Suprapubic skin (tissue), 4 donors: ENCODE measurements around the gene PODN. TPM values are rescaled to one million over a fixed set of nuclear protein-coding genes. Genes with fewer than 3 reads are reported as not detected.

ENCODE experiments used
- DNase-seq, 2 donors: peaks; one replicate each; pipeline ENCODE4 v3.0.0-alpha.2; 2019; ENCODE audit warnings: low spot score in 2 of 2
- H3K27ac ChIP-seq: fragments of 200-600 bp; sonication (generic); one replicate; pipeline ENCODE4 v1.5.1; 2019
- H3K27me3 ChIP-seq: fragments of 200-600 bp; sonication (generic); one replicate; pipeline ENCODE4 v1.5.1; 2019
- H3K36me3 ChIP-seq: fragments of 200-600 bp; sonication (generic); one replicate; pipeline ENCODE4 v1.5.1; 2019
- H3K4me1 ChIP-seq: fragments of 200-600 bp; sonication (generic); one replicate; pipeline ENCODE4 v1.5.1; 2019
- H3K4me3 ChIP-seq: fragments of 200-600 bp; sonication (generic); one replicate; pipeline ENCODE4 v1.5.1; 2019; ENCODE audit warnings: mild to moderate bottlenecking
- H3K9me3 ChIP-seq: fragments of 200-600 bp; sonication (generic); one replicate; pipeline ENCODE4 v1.5.1; 2019
- EP300 ChIP-seq: sonication (generic); formaldehyde crosslinking; IDR thresholded peaks from one replicate; pipeline ENCODE4 v1.6.1; 2017; ENCODE audit warnings: antibody characterized with exemption
- POLR2A ChIP-seq, 2 donors: fragments of 450-650 bp; IDR thresholded peaks; one replicate each; pipeline ENCODE4 v1.6.1; 2017; ENCODE audit warnings: antibody characterized with exemption in 2 of 2, mild to moderate bottlenecking in 2 of 2, moderate library complexity in 2 of 2
- POLR2AphosphoS5 ChIP-seq, 3 donors: sonication (generic); formaldehyde crosslinking; IDR thresholded peaks; one replicate each; pipeline ENCODE4 v1.6.1; 2017; ENCODE audit warnings: antibody characterized with exemption in 3 of 3
- WGBS: methylation state at CpG from one replicate; pipeline ENCODE4 v1.1.5; 2018; 5-methylcytosine and 5-hydroxymethylcytosine counted together
- total RNA-seq, 4 donors: library from RNA; depleted of rRNA; stranded (reverse); fragments of >200 nt; gene quantifications; one replicate each; pipeline ENCODE4 v1.1.0, GENCODE V29; 2016
- TF ChIP-seq, protein P1 (sequence below), 2 donors: fragments of 200-600 bp in 1 of 2; fragments of 450-650 bp in 1 of 2; sonication (generic) in 1 of 2; IDR thresholded peaks; one replicate each; pipeline ENCODE4 v1.5.1; 2016 to 2019; ENCODE audit warnings: antibody characterized with exemption in 2 of 2, mild to moderate bottlenecking in 1 of 2, moderate library complexity in 1 of 2

PODN gene
- total RNA-seq, 4 donors from 2014 or later: 13.9 to 32.8 (median 19.8) TPM

DNA sequence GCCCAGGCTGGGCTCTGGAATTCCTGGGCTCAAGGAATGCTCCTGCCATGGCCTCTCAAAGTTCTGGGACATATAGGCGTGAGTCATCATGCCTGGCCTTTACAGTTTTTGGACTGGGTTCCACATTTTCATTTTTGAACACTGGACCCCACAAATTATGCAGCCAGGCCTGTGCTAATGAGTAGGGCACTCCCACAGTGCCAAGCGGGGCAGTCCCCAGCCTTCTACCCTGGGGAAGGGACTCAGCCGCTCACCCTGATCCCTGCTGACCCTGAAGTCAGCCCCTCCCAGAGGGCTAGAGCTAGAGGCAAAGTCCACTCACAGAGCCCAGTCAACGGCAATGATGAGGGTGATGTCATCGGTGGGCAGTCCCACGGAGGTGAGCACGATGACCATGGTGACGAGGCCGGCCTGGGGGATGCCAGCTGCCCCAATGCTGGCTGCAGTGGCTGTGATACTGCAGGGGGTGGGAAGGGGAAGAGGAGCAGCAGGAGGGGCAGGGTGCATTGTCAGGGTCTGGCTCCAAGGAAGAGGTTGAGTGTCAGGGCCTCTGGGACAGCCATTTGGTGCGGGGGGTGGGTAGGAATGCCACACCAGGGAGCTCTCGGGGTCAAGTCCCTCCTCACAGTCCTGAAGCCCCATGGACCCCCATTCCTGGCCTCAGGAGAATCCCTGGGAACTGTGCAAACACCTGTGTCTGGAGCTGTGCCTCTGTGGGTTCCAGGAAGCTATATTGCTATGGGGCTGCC, 27.6 kb downstream of the PODN start:
- no peak for DNase-seq
- TF ChIP-seq POLR2A (IDR thresholded peaks at IDR 0.05) (no peak), POLR2AphosphoS5 (IDR thresholded peaks at IDR 0.05) (no peak), EP300 (no peak)
- TF ChIP-seq, protein P1, sequence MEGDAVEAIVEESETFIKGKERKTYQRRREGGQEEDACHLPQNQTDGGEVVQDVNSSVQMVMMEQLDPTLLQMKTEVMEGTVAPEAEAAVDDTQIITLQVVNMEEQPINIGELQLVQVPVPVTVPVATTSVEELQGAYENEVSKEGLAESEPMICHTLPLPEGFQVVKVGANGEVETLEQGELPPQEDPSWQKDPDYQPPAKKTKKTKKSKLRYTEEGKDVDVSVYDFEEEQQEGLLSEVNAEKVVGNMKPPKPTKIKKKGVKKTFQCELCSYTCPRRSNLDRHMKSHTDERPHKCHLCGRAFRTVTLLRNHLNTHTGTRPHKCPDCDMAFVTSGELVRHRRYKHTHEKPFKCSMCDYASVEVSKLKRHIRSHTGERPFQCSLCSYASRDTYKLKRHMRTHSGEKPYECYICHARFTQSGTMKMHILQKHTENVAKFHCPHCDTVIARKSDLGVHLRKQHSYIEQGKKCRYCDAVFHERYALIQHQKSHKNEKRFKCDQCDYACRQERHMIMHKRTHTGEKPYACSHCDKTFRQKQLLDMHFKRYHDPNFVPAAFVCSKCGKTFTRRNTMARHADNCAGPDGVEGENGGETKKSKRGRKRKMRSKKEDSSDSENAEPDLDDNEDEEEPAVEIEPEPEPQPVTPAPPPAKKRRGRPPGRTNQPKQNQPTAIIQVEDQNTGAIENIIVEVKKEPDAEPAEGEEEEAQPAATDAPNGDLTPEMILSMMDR (IDR thresholded peaks at IDR 0.05): no peak
- Histone ChIP-seq H3K27me3 (no peaks in the 10 kb centered on the region), H3K4me3 (no peak overlapping the region), H3K27ac (no peak overlapping the region), H3K36me3 (peaks cover under 1% of the 10 kb centered on the region), H3K9me3 (no peaks in the 10 kb centered on the region), H3K4me1 (no peaks in the 10 kb centered on the region)
- WGBS: 74% methylated on average over 11 of the region's 11 CpGs

DNA sequence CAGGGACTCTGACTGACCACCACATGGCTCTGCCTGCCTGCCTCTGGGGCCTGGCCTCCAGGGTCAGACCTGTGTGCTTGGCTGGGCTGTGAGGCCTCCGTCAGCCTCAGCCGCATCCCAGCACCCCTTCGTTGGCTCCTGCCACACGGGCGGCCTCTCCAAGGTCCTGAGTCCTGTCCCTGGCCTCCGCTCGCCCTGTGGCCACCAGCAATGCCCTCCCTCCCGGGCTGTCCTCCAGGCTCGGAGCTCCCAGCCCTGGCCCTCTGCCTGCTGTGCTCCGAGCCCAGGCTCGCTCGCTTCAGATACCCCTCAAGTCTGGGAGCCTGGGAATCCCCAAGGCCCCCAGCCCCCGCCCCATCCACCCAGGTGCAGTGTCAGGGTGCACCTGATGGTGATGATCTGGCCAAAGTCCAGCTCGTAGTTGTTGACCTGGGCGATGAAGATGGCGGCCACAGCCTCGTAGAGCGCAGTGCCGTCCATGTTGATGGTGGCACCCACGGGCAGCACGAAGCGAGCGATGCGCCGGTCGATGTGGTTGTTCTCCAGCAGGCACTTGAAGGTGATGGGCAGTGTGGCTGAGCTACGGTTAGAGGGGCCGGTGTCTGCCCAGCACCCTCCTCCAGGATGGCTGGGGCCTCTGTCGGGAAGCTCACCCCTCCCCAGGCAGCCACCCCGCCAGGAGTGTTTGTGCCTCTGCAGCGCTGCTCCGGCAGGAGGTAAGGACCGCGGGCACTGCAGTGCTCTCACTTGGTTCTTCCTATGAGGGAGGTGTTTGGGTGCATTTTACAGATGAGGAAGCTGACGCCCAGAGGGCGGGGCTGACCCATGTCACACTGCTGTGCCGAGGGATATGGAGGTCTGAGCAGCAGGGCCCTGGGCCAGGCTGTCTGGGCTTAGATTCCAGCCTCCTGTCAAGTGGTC, 28.5 kb downstream of the PODN start:
- no peaks in the 10 kb centered on the region for H3K36me3 ChIP-seq
- no peak overlapping the region for H3K27ac ChIP-seq
- WGBS: 84% methylated on average over 18 of the region's 37 CpGs
- H3K4me3 ChIP-seq: no peak overlapping the region
- no peaks in the 10 kb centered on the region for H3K9me3 ChIP-seq
- DNase-seq: no peak
- no peaks in the 10 kb centered on the region for H3K27me3 ChIP-seq
- H3K4me1 ChIP-seq: no peaks in the 10 kb centered on the region
- no peak for TF ChIP-seq POLR2AphosphoS5 (IDR thresholded peaks at IDR 0.05)
- TF ChIP-seq EP300: no peak
- no peak for TF ChIP-seq POLR2A (IDR thresholded peaks at IDR 0.05)
- TF ChIP-seq, protein P1 (IDR thresholded peaks at IDR 0.05): no peak

DNA sequence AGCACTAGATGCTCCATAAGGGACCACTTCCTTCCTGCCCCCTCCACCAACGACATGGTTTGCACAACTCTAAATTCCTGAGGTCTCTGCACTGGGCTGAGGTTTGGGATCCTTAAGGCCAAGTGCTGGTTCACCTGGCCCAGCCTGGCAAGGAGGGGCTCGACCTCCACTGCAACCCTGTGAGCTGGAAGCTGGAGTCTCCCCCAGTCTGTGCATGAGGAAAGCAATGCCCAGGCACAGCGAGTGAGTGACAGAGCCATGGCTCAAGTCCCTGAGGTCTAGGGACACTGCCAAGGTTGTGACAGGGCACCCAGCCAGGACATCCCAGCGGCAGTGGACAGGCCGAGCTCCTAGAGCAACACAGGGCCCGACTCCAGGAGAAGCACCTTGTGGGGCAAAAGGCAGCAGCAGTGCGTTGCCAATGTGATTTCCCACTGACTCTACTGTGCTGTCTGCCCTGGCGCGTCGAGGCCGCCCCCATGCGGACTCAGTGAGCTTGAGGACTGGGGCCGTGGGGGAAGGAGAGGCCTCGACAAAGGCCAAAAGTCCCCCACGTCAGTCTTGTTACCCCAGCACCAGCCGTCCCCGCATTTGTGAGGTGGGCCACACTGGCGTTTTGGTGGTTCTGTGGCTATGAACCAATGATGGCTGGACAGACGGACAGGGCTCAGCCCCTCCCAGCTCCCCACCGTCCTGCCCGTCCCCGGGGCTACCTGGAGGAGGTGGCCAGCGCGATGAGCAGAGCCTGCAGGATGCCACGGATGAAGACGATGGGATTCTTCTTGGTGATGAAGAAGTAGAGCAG, 30.0 kb downstream of the PODN start:
- Histone ChIP-seq H3K27ac (no peak overlapping the region), H3K4me3 (no peak overlapping the region), H3K36me3 (no peaks in the 10 kb centered on the region), H3K4me1 (no peaks in the 10 kb centered on the region), H3K27me3 (no peaks in the 10 kb centered on the region), H3K9me3 (no peaks in the 10 kb centered on the region)
- TF ChIP-seq POLR2A (IDR thresholded peaks at IDR 0.05) (no peak), POLR2AphosphoS5 (IDR thresholded peaks at IDR 0.05) (no peak), EP300 (no peak)
- TF ChIP-seq, protein P1 (IDR thresholded peaks at IDR 0.05): no peak
- no peak for DNase-seq
- 92% methylated on average over 24 of the region's 26 CpGs for WGBS

DNA sequence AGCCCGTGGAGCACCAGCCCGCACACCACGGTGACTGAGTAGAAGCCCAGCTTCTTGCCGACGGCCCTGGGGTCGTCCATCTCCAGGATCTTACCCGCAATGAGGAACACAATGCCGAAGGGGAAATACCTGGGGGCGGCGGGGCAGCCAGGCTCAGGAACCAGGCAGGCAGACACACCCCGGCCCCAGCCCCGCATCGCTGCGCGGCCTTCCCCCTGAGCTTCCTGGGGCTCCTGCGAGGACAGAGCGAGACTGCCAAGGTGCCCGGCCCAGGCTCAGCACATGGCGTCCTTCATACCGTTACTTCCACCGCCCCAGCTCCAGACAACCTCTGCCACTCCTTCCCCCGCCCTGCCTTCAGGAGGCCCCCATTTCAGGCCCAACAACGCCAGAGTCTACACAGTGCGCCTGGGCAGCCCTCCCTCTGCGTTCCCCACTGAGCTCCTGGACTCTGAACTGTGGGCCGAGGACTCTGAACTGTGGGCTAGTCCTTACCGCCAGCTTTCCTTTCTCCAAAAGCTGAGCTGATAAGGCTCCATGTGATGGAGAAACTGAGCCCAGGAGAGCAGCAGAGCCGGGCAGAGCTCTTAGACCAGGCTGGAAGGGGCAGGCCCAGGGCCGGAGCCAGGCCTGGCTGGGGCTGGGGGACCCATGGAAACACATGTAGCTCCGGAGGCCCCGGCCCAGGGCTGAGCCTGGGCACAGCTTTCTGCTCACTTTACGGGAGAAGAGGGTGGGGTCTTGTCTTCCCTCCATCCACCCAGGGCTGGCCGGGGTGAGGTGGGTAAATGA, 30.8 kb downstream of the PODN start:
- Histone ChIP-seq H3K36me3 (no peaks in the 10 kb centered on the region), H3K9me3 (no peaks in the 10 kb centered on the region), H3K27ac (no peak overlapping the region), H3K4me1 (no peaks in the 10 kb centered on the region), H3K4me3 (no peak overlapping the region), H3K27me3 (no peaks in the 10 kb centered on the region)
- TF ChIP-seq EP300 (no peak), POLR2AphosphoS5 (IDR thresholded peaks at IDR 0.05) (no peak), POLR2A (IDR thresholded peaks at IDR 0.05) (no peak)
- TF ChIP-seq, protein P1 (IDR thresholded peaks at IDR 0.05): no peak
- WGBS: 84% methylated on average over 31 of the region's 33 CpGs
- DNase-seq: no peak
